ENCODE measurements around the gene CES1.
"Not testable (repeated sequence)": the region's sequence is repeated elsewhere in the genome, so short reads cannot be mapped to it uniquely, and the experiment has no call there.

CES1 gene

DNA sequence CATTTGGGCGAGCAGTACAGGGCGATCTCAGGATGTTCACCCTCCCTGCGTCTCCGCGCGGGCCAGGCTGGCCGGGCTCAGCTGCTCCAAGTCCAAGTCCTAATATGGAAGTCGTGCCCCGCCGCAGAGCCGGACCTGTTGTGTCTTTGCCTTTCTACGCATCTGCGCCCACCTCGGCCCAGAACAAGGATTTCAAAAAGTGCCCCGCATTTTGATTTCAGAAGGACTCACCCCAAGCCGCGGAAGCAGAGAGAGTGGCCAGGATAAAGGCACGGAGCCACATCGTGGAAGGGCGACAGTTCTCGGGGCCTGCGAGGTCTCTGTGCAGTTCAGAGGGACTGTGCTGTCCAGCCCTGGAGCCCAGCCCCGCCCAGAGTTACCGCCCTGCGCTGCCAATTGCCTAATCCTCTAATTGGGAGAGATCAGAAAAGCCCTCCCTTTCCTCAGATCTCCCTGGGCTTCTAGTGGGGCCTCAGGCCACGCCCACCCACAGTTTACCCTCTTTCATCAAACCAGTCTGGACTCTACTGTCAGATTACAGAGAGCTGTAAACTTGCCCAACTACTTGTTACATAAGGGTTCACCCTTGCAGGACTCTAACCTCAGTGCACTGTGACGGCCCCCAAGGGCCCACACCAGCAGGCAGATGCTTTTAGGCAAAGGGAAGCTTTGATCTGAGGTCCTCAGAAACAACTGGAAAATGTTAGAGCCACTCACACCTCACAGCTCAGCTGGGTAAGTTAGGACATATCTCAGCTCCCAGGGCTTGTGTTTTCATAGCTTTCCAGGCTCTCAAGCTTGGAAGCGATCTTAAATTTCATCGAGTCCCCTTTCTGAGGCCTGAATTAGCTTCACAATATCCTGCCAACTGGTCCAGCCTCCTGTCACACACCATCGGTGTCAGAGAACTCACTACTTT lies at the start of gene CES1:
Gene CES1 (minus strand): TSS at position 324 of the 919 bp plus-strand sequence. CDS start 41 bp downstream, at position 283.
- DNase-seq, result no peak

DNA sequence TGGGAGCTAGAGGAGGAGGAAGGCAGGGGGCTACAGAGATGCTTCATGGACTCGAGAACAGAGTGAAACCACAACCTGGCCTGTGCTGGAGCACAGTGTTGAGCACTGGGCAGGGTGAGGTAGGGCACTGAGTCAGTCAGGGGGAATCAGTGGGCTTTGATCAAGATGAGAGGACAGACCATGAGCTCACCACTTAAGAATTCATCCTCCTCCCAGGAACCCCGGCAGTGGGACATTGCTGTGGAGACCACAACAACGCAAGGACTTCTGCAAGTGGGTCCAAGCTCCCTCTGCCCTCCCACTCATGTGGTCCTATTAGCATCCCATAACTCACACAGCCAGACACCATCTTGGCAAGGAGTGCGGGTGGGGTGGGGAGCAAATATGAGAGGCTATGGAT lies 44.0 kb upstream of the CES1 start:
- DNase-seq, result no peak

DNA sequence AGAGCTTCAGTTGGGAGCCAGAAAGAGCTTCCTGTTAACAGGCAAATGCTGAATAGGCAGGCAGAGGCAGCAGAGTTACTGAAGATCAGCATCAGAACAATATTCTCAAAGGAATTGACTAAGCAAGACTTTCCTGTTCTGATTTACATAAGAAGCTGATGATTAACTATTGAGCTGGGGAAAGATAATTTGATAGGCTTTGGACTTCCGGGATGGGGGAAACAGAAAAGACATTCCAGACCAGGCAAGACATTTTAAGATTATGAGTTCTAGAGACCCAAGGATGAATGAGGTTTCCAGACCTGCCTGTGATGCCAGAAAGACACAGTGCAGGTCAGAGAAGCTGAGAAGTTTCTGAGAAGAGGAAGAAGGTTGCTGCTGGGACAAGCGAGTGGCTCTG lies 42.4 kb upstream of the CES1 start, which contains the start of gene CES5A:
Gene CES5A (minus strand): TSS at position 101 of the 400 bp plus-strand sequence. CDS start 152 bp downstream, outside the sequence.
- DNase-seq, result no peak

DNA sequence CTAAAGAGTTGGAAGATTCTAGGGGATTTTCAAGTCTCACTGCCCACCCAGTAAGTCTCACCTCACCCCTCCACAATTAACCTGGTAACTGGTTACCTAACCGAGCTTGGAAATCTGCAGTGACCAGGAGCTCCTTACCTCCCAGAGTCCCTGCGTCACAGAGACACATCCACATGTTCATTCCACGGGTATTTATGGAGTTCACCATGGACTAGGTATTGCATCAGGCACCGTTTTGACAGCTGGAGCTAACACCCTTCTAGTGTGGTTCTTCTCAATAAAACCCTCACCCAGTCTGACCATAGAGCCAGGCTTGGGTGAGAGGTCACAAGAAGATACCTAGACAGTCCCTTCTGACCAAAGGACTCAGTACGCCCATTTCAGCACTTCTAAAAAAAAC lies 40.2 kb upstream of the CES1 start:
- no peak for DNase-seq

DNA sequence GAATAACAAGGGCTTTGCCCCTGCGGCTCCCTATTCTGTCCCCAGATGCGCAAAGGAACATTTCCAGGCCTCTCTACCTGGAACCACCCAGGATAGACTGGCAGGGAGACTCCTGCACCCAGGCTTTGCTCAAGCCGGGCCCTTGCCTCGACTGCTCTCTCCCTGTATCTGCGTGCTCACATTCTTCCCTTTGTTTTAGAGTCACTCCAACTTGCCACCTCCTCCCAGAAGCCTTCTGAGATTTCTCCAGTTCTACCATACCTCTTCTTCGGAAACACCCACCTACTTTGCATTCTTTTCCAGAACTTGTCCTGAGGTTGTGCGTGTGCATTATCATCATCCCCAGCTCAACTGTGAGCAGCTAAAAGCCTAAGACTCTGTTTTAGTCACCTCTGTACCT lies 39.2 kb upstream of the CES1 start:
- DNase-seq, result no peak

DNA sequence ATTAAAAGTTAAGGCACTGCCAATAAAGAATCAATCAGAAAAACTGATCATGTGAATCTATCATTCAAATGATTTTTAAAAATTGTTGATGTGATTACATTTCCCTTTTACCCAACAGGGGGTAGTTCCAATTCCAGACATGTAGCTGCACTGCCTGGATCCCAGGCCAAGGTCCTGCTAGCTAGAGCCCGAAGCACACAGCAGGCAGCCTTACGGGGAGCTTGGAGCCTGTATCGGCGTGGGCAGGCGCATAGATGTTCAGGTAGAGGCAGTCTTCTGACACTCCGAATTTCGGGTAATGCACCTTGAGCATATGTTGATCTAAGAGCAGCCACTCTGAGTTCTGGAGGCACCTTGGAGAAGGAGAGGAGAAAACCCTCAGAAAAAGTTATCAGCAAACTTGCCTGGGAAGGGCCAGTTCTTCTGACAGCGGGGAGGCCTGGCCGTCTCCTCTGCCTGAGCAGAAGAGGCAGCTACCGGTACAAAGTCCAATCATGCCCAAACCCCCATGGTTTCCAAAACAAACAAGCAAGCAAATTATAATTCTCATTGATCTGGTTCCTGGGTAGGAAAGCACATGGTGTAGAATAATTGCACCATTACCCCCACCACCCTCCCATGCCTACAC lies 38.6 kb upstream of the CES1 start:
- peak; percentile 24 for DNase-seq

DNA sequence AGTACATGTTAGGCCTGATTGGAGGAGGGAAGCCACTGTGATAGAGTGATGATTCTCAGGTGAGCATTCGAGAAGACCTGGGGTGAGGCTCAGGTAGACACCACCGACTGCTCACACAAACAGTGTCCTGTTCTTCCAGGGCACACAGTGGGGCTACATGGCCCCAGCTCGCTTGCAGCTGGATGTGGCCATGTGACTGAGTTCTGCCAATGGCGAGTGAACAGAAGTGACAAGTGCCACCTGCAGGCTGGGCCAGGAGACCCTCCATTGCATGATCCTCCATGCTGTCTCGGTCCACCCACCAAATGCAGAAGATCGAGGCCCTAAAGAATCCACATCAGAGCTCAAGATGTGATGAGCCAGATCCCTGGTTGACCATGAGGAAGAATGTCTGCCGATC lies 36.1 kb upstream of the CES1 start:
- no peak for DNase-seq

DNA sequence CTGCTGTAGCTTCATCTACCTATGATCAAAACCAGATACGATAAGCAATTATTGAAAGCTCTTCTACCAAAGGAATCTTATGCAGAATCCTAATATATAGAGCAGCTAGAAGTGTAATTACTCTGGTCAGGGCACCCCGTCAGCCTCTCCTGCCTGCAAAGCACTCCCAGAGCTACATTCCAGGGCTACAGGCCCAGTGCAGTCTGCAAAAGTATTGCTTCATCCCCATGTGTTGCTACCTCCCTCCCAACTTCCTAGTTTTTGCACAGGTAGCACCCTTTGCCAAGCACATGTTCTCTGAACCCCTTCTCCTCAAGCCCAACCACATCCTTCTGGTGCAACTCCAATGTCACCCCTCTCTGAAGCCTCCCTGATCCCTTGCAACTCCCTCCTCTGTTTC lies 35.2 kb upstream of the CES1 start:
- no peak for DNase-seq

DNA sequence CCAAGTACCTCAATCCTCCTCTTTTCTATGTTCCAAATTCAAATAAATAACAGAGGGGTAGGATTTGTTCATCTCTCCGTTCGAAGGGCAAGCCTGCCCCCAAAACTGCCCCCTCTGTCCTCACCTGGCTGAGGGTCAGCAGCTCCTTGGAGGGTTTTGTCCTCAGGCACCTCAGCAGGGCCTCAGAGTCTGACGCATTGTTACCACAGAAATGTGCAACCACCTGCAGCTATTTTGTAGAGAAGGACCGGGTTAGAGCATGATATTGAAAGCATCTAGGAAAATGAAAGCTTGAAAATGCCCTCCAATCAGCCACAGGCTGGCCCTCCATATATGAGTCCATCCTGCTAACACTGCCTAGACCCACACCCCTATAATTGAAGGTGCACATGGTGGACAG lies 28.4 kb upstream of the CES1 start:
- no peak for DNase-seq

DNA sequence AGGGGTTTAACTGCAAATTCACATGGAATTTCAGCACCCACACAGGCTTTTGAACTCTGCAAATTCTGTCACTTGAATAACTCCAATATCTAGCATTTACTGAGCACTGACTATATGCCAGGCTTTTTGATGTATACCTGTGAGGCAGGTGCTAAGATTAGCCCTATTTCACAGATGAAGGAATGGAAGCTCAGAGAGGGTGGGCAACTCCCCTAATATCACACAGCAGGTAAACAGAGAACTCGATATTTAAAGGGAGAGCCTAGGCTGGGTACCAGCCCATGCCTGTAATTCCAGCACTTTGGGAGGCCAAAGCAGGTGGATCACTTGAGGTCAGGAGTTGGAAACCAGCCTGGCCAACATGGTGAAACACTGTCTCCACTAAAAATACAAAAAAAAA lies 24.8 kb upstream of the CES1 start:
- DNase-seq, result not testable (repeated sequence)

DNA sequence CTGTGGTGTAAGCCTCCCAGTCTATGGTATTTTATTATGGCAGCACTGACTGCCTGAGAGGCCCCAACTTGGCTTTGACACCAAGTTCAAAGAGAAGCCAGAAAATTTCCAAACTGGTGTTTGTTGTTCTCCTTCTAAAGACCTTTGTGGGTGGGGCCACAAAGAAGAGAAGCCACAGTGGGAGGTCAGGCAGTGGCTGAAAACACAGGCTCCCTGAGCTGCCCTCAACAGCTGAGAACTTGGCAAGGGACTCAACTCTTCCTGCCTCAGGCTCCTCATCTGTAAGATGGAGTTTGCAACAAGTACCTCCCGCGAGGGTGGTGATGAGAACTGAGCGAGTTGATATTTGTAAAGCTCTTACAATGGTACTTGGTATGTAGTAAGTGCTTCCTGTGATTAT lies 24.1 kb upstream of the CES1 start:
- DNase-seq, result no peak

DNA sequence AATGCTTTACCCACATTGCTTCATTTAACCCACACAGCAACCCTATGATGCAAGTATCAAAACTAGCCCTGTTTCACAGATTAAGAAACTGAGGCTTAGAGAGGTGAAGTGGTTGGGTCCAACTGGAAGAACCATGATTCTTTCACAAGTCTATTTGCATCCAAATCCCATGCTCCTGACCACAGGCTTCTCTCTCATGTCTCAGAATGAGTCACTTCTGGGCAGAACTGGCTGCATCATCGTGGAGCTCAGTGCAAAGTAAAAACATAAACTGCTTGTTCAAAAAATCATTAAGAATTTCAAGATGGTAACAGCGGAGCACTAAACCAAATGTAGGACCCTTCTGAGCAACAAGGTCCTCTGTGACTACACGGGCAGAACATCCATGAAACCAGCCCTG lies 20.2 kb upstream of the CES1 start:
- DNase-seq, result no peak

DNA sequence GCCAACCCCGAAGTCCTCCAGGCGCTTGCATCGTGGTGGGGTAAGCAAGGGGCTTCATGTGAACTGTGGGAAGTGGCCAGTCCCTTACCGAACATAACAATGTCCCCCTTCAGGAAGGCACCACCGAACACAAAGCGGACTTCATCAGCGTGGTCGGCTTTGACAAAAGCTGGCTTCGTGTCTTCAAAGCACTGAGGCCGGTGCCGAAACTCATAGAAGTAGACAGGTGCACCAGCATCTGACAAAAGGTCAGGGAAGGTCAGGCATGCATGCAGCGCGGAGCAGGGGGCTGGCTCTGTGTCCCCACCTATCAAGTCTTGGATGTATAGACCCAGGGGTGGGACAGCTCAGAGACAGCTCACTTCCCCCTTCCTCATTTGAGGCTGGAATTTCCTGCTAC lies 16.6 kb upstream of the CES1 start:
- no peak for DNase-seq

DNA sequence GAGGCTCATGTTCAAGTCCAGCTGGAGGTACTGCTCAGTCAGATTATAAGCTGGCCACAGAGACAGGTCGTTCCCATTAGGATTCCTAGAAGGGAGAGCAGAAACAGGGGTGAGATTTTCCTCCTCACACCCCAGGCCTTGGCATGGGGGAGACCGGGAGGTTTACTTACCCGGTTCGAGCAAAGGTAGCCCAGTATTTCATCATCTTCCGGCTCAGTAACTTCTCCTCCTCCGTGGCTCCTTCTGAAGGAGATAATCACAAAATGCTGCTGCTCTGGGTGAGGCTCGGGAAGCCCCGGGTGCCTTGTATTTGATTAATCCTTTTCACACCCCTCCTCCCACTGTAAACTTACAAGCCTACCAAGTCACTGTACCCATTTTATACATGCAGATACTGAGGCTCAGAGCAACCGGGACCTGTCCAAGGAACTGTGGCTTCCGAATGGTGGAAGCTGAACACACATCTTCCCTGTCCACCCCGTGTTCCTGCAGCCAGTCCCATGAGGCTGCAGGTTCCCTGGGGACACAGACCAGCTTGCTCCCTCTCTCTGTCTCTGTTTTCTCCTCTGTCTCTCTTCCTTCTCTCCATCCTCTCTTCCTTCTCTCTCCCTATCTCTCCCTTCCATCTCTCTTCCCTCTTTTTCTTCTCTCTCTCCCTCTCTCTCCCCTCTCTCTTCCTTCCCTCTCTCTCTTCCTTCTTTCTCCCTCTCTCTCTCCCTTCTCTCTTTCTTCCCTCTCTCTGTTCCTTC lies 13.9 kb upstream of the CES1 start:
- no peak for DNase-seq

DNA sequence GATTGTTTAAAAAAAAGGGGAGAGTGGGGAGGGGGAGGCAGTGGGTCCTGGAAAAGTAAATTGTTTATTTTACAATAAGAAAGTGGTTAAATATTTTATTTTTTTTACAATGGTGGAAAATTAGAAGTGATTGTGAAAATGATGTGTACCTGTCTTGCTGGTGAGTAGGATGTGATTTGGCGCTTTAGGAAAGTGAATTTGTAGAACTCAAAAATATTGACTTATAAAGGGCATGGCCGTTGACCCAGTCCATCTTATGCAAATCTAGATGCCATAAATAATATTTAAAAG lies 10.2 kb upstream of the CES1 start:
- no peak for DNase-seq

DNA sequence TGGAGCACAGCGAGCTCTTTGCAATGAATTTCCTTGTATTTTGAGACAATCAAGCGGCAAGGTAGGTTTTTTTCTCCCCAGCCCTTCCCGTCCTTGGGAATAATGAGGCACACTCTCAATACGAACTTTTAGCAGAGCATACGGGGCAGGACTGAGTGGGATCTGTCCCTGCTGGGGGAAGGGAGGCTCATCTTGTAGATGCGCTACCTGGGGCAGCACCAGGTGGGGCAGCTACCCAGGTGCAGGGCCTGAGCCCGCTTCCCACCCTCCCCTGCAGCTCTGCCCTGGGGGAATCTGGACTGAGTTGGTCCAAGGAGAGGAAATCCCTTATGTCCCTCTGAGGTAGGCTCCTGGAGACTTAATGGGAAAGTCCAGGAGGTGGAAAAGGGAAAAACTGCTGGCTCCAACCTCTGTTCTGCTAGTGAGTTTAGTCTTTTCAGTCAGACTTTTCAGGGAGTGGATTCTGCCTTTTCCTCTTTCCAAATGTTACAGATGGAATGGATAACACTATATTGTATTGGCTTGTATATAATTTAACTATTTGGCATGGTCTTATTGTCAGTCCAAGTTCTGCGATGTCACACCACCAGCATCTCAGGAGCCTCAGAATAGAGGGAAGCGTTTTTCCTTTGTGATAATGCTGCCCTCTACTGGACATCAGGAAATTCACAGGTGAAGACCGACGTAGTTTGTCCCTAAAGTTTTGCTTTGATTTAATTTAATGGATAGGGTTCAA lies 9.6 kb upstream of the CES1 start:
- peak; percentile 68 for DNase-seq

DNA sequence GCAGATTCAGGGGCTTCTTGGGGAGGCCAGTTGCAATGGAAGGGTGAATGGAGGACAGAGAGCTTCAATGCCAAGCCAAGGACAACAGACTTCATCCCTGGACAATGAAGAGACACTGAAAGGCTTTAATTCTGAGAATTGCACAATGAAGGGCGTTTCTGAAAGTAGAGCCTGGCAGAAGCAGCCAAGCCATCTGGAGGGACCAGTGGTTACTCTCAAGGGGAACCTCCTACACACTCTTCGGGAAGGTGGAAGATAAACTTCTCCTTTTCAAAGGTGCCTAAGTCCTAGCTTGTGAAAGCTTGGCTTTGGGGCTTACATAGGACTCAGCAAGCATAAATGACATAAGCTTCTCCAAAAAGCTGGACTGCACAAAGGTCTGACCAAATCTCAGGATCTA lies 6.2 kb upstream of the CES1 start:
- no peak for DNase-seq

DNA sequence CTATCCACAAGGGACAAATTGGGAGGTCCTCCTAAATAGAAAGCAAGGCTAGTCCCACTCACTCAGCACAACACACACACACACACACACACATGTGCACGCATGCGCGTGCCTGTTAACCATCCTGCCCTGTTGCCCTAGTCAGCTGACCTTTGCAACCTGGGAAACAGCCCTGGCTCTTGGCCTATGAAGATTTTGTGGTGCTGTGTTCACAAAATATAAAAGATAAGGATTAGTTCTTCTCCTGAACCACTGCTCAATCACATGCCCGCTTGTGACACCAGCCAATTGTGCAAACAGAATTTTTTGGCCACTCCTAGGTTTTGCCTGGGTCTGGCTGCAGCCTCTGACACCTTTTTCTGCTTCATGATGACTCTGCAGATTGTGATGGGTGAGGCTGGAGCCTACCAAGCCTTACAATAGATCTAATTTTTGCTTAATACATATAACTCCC lies 3.3 kb upstream of the CES1 start:
- no peak for DNase-seq

DNA sequence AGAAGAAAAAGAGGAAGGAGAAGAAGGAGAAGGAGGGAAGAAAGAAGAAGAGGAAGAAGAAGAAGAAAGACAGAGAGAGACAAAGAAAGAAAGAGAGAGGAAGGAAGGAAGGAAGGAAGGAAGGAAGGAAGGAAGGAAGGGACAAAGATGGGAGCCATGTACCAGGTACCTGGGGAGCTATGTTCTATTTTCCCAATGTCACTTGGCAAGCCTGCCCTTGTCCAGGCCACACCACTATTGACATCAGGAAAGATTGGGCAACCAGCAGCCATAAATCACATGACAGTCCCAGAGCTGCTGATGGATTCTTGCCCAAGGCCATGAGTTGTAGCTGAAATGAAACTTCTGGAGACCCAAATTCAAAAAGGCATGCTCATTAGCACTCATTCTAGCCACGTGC lies 2.7 kb upstream of the CES1 start:
- no peak for DNase-seq

DNA sequence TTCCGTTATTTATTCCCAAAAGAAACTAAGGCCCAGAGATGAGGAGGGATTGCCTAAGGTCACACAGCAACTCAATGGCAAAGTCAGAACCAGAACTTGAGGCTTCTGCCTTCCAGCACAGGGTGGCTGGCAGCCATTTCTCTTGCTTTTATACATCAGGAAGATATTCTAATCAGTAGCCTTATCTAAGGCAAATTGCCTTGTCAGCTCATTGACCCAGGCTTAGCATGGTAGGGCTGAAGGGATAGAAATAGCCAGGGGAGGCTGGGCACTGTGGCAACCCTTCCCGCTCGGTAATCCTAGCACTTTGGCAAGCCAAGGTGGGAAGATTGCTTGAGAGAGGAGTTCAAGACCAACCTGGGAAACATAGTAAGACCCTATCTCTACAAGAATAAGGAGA lies 2.3 kb upstream of the CES1 start:
- DNase-seq, result not testable (repeated sequence)

DNA sequence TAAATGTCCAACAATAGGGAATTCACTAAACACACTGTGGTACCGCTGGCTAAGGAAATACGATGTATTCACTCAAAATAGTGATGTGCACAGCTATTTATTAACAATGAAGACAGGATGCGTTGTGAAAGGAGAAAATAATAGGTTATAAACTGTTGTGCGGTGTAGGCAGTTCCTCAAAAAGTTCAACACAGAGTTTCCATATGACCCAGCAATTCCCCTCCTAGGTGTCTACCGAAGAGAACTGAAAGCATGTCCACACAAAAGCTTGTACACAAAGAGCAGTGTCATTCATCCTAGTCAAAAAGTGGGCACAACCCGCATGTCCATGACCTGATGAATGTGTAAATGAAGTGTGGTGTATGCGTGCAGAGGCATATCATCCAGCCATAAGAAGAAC lies 1.2 kb upstream of the CES1 start:
- DNase-seq, result no peak

DNA sequence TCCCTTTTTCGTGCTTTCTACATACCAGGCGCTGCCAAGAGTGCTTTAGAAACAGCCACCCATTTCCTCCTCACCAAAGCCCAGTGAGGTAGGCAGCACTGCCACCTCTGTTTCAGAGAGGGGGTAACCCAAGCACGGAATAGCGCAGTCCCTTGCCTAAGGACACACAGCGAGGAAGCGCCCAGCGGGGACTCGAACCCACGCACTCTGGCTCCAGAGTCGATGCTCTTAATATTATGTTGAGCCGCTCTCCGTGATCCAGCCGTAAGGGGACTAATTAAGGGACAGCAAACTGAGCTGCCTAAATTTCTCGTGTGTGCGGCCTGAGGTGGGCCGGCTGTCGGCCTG lies 497 bp downstream of the CES1 start:
- no peak for DNase-seq

DNA sequence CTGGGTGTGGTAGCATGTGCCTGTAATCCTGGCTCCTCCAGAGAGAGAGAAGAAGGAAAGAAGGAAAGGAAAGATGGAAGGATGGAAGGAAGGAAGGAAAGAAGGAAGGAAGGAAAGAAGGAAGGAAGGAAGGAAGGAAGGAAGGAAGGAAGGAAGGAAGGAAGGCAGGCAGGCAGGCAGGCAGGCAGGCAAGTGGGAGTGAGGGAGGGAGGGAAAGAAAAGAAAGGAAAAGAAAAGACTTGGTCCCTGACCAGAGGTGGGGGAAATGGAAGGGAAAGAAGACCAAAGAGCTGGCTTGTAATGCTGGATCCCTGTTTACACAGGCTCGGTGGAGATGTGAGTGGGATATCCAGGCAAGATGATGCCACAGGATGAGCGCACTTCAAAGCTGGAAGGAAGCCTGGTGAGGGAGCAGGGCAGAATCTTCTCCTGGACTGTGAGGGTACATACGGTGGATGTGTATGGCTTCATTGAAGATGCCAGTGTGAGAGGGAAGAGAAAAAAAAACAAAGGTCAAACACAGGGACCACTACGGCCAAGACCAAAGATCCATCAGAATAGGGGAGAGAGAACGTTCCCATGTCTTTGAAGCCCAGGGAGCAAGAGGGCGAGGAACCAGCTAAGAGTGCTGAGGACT lies 2.1 kb downstream of the CES1 start:
- no peak for DNase-seq

All from DMS53 (cell line).